ENCODE results near the gene COL5A3. TPM values are rescaled to one million over a fixed set of nuclear protein-coding genes. Genes with fewer than 3 reads are reported as not detected.
"Not testable (repeated sequence)": the region's sequence is repeated elsewhere in the genome, so short reads cannot be mapped to it uniquely, and the experiment has no call there.

COL5A3 gene
- total RNA-seq, 1 experiment from 2014 or later, result 0.02 TPM

GRCh38 chr19:9971166-9971897 lies 39.0 kb downstream of the COL5A3 start:
- no peak for DNase-seq (ENCODE audit: low spot score)

- no peak for DNase-seq (ENCODE audit: low spot score)
Observed at GRCh38 chr19:9970481-9970880, 39.8 kb downstream of the COL5A3 start.

GRCh38 chr19:9969688-9969975 lies 40.7 kb downstream of the COL5A3 start:
- no peak for DNase-seq (ENCODE audit: low spot score)

GRCh38 chr19:9968820-9969687 lies 41.2 kb downstream of the COL5A3 start:
- no peak for DNase-seq (ENCODE audit: low spot score)

- no peak for DNase-seq (ENCODE audit: low spot score)
Observed at GRCh38 chr19:9967326-9967725, 43.0 kb downstream of the COL5A3 start.

- no peak for DNase-seq (ENCODE audit: low spot score)
Observed at GRCh38 chr19:9966448-9966847, 43.9 kb downstream of the COL5A3 start.

- DNase-seq (ENCODE audit: low spot score), result no peak
Observed at GRCh38 chr19:9966024-9966423, 44.3 kb downstream of the COL5A3 start.

- DNase-seq (ENCODE audit: low spot score), result no peak
Observed at GRCh38 chr19:9962623-9963290, 47.5 kb downstream of the COL5A3 start.

- DNase-seq (ENCODE audit: low spot score), result no peak
Observed at GRCh38 chr19:9961103-9961502, 49.2 kb downstream of the COL5A3 start.

GRCh38 chr19:9958379-9958821 lies 51.9 kb downstream of the COL5A3 start:
- peak; percentile 68 for DNase-seq (ENCODE audit: low spot score)

- DNase-seq (ENCODE audit: low spot score), result no peak
Observed at GRCh38 chr19:9956956-9957355, 53.3 kb downstream of the COL5A3 start.

GRCh38 chr19:9953802-9954542 lies 56.3 kb downstream of the COL5A3 start:
- no peak for DNase-seq (ENCODE audit: low spot score)

GRCh38 chr19:9952276-9952675 lies 58.0 kb downstream of the COL5A3 start:
- no peak for DNase-seq (ENCODE audit: low spot score)

GRCh38 chr19:9947441-9947840 lies 62.9 kb downstream of the COL5A3 start:
- DNase-seq (ENCODE audit: low spot score), result no peak

GRCh38 chr19:9946528-9947125 lies 63.7 kb downstream of the COL5A3 start:
- DNase-seq (ENCODE audit: low spot score), result not testable (repeated sequence)

- peak; percentile 94 for DNase-seq (ENCODE audit: low spot score)
Observed at GRCh38 chr19:9945319-9945966, 64.9 kb downstream of the COL5A3 start.

GRCh38 chr19:9943744-9944143 lies 66.6 kb downstream of the COL5A3 start:
- DNase-seq (ENCODE audit: low spot score), result no peak

GRCh38 chr19:9941671-9942070 lies 68.6 kb downstream of the COL5A3 start:
- no peak for DNase-seq (ENCODE audit: low spot score)

GRCh38 chr19:9941231-9941630 lies 69.1 kb downstream of the COL5A3 start:
- peak; percentile 9 for DNase-seq (ENCODE audit: low spot score)

GRCh38 chr19:9940778-9941177 lies 69.5 kb downstream of the COL5A3 start:
- peak; percentile 69 for DNase-seq (ENCODE audit: low spot score)
